SK-N-SH treated with all-trans-retinoic acid at 6 μM for 48 hours (cell line): Measurements from ENCODE around the gene GALM.

ENCODE experiments used
- ATAC-seq: fragments of 200-7000 bp; cut with Tn5 transposase; 3 replicates; pipeline ENCODE4 v1.9.1; 2020; ENCODE audit warnings: mild to moderate bottlenecking, moderate library complexity
- BACH2 ChIP-seq: fragments of 250-450 bp; sonication (Bioruptor Pico); IDR thresholded peaks from 2 replicates; pipeline ENCODE4 v1.9.0; 2021; ENCODE audit warnings: mild to moderate bottlenecking, borderline replicate concordance
- CSDC2 ChIP-seq: fragments of 250-450 bp; sonication (Bioruptor Pico); IDR thresholded peaks from 2 replicates; pipeline ENCODE4 v1.5.0; 2020; ENCODE audit warnings: mild to moderate bottlenecking, moderate library complexity
- ESRRG ChIP-seq: fragments of 250-450 bp; sonication (Bioruptor Pico); IDR thresholded peaks from 2 replicates; pipeline ENCODE4 v1.6.1; 2021; ENCODE audit warnings: mild to moderate bottlenecking
- GLIS3 ChIP-seq: fragments of 250-450 bp; sonication (Bioruptor Pico); IDR thresholded peaks from 2 replicates; pipeline ENCODE4 v1.5.0; 2020; ENCODE audit warnings: mild to moderate bottlenecking, moderate library complexity
- ISL1 ChIP-seq: fragments of 250-450 bp; sonication (Bioruptor Pico); IDR thresholded peaks from 2 replicates; pipeline ENCODE4 v2.1.2; 2022; ENCODE audit warnings: mild to moderate bottlenecking, moderate library complexity
- OSR1 ChIP-seq: fragments of 250-450 bp; sonication (Bioruptor Pico); IDR thresholded peaks from 2 replicates; pipeline ENCODE4 v1.8.0; 2022; ENCODE audit warnings: moderate library complexity, mild to moderate bottlenecking, inconsistent platforms
- SNAI2 ChIP-seq: fragments of 250-450 bp; sonication (Bioruptor Pico); IDR thresholded peaks from 2 replicates; pipeline ENCODE4 v1.5.0; 2020; ENCODE audit warnings: mild to moderate bottlenecking, moderate library complexity
- TOX ChIP-seq: fragments of 250-450 bp; sonication (Bioruptor Pico); IDR thresholded peaks from 2 replicates; pipeline ENCODE4 v1.8.0; 2021; ENCODE audit warnings: mild to moderate bottlenecking, moderate library complexity, borderline replicate concordance
- TSHZ2 ChIP-seq: fragments of 250-450 bp; sonication (Bioruptor Pico); IDR thresholded peaks from 2 replicates; pipeline ENCODE4 v1.5.0; 2020; ENCODE audit warnings: mild to moderate bottlenecking, moderate library complexity
- ZC3H10 ChIP-seq: fragments of 250-450 bp; sonication (Bioruptor Pico); IDR thresholded peaks from 2 replicates; pipeline ENCODE4 v1.5.1; 2021; ENCODE audit warnings: mild to moderate bottlenecking, moderate library complexity
- ZFP3 ChIP-seq: fragments of 250-450 bp; sonication (Bioruptor Pico); IDR thresholded peaks from 2 replicates; pipeline ENCODE4 v1.5.0; 2020; ENCODE audit warnings: mild to moderate bottlenecking, moderate library complexity
- ZNF70 ChIP-seq: fragments of 450-650 bp; formaldehyde crosslinking; IDR thresholded peaks from 2 replicates; pipeline ENCODE4 v1.5.0; 2020; ENCODE audit warnings: mild to moderate bottlenecking, moderate library complexity
- ZNF8 ChIP-seq: fragments of 450-650 bp; formaldehyde crosslinking; IDR thresholded peaks from 2 replicates; pipeline ENCODE4 v1.5.0; 2020; ENCODE audit warnings: mild to moderate bottlenecking, moderate library complexity
- TF ChIP-seq, protein P1 (sequence below): fragments of 250-450 bp; sonication (Bioruptor Pico); IDR thresholded peaks from 2 replicates; pipeline ENCODE4 v1.5.1; 2021; ENCODE audit warnings: mild to moderate bottlenecking, moderate library complexity
- TF ChIP-seq, protein P2 (sequence below): fragments of 250-450 bp; sonication (Bioruptor Pico); IDR thresholded peaks from 2 replicates; pipeline ENCODE4 v1.5.1; 2020; ENCODE audit warnings: low read depth, mild to moderate bottlenecking, moderate library complexity
- TF ChIP-seq, protein P3 (sequence below): fragments of 250-450 bp; sonication (Bioruptor Pico); IDR thresholded peaks from 2 replicates; pipeline ENCODE4 v1.8.0; 2021; ENCODE audit warnings: low read depth, mild to moderate bottlenecking, moderate library complexity, borderline replicate concordance

GALM gene

GRCh38 chr2:38666556-38666910, 619 bp downstream of the GALM start (continued):
- TF ChIP-seq TSHZ2 (CRISPR knock-in tag) (no peak), OSR1 (CRISPR knock-in tag) (no peak), ESRRG (CRISPR knock-in tag) (no peak)
- TF ChIP-seq, protein P1, sequence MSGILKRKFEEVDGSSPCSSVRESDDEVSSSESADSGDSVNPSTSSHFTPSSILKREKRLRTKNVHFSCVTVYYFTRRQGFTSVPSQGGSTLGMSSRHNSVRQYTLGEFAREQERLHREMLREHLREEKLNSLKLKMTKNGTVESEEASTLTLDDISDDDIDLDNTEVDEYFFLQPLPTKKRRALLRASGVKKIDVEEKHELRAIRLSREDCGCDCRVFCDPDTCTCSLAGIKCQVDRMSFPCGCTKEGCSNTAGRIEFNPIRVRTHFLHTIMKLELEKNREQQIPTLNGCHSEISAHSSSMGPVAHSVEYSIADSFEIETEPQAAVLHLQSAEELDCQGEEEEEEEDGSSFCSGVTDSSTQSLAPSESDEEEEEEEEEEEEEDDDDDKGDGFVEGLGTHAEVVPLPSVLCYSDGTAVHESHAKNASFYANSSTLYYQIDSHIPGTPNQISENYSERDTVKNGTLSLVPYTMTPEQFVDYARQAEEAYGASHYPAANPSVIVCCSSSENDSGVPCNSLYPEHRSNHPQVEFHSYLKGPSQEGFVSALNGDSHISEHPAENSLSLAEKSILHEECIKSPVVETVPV (CRISPR knock-in tag), result no peak
- TF ChIP-seq, all 23 proteins: peak for 0

- TF ChIP-seq GLIS3 (no peak), SNAI2 (CRISPR knock-in tag) (no peak), ZFP3 (CRISPR knock-in tag) (no peak), ISL1 (no peak), OSR1 (CRISPR knock-in tag) (no peak), ZNF70 (no peak), TOX (no peak), ZNF8 (CRISPR knock-in tag) (no peak), BACH2 (CRISPR knock-in tag) (no peak), ZC3H10 (CRISPR knock-in tag) (no peak)
- TF ChIP-seq, protein P1 (CRISPR knock-in tag), result no peak
- TF ChIP-seq, protein P2, sequence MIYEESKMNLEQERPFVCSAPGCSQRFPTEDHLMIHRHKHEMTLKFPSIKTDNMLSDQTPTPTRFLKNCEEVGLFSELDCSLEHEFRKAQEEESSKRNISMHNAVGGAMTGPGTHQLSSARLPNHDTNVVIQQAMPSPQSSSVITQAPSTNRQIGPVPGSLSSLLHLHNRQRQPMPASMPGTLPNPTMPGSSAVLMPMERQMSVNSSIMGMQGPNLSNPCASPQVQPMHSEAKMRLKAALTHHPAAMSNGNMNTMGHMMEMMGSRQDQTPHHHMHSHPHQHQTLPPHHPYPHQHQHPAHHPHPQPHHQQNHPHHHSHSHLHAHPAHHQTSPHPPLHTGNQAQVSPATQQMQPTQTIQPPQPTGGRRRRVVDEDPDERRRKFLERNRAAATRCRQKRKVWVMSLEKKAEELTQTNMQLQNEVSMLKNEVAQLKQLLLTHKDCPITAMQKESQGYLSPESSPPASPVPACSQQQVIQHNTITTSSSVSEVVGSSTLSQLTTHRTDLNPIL (CRISPR knock-in tag), result no peak
- TF ChIP-seq, protein P3, sequence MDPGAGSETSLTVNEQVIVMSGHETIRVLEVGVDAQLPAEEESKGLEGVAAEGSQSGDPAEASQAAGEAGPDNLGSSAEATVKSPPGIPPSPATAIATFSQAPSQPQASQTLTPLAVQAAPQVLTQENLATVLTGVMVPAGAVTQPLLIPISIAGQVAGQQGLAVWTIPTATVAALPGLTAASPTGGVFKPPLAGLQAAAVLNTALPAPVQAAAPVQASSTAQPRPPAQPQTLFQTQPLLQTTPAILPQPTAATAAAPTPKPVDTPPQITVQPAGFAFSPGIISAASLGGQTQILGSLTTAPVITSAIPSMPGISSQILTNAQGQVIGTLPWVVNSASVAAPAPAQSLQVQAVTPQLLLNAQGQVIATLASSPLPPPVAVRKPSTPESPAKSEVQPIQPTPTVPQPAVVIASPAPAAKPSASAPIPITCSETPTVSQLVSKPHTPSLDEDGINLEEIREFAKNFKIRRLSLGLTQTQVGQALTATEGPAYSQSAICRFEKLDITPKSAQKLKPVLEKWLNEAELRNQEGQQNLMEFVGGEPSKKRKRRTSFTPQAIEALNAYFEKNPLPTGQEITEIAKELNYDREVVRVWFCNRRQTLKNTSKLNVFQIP (CRISPR knock-in tag), result no peak
- ATAC-seq, result no peak
Measured at GRCh38 chr2:38668092-38668491, 2.2 kb downstream of the GALM start.

GRCh38 chr2:38668779-38669479, 3.0 kb downstream of the GALM start:
- TF ChIP-seq BACH2 (CRISPR knock-in tag), result no peak
- TF ChIP-seq CSDC2, result no peak
- no peak for TF ChIP-seq ZNF8 (CRISPR knock-in tag)
- no peak for TF ChIP-seq OSR1 (CRISPR knock-in tag)
- TF ChIP-seq TSHZ2 (CRISPR knock-in tag), result no peak
- no peak for TF ChIP-seq ZFP3 (CRISPR knock-in tag)
- TF ChIP-seq, protein P1 (CRISPR knock-in tag), result no peak
- no peak for TF ChIP-seq ISL1
- TF ChIP-seq GLIS3, result no peak
- TF ChIP-seq, protein P3 (CRISPR knock-in tag), result no peak
- no peak for ATAC-seq
